ENCODE measurements around the gene WDR90. TPM values are rescaled to one million over a fixed set of nuclear protein-coding genes. Genes with fewer than 3 reads are reported as not detected.

The WDR90 gene
- total and polyA plus RNA-seq, 10 of the 15 experiments (the other 5 are each of a cell fraction or from before 2014, with no cell fraction given) = 2.0 to 65.0 (median 16.7) TPM

DNA sequence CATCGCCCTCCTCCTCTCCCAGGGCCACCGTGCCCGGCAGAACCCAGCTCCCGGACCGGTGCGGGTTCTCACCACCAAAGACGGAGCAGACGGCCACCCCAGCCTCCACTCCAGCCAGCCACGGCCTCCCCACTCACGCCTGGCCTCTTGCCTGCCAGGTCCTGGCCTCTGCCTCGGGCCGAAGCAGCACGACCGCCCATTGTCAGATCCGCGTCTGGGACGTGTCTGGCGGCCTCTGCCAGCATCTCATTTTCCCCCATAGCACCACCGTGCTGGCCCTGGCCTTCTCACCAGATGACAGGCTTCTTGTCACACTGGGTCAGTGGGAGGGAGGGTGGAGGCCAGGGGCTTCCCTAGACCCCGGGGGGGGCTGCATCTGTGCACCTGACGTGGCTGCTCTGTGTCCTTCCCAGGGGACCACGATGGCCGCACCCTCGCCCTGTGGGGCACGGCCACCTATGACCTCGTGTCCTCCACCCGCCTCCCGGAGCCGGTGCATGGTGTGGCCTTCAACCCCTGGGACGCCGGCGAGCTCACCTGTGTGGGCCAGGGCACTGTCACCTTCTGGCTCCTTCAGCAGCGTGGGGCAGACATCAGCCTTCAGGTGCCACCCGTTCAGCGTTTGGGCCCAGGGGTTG, 12.1 kb downstream of the WDR90 start:
- WGBS (ENCODE audit: insufficient coverage, insufficient replicate concordance, low lambda C conversion rate, missing lambda C conversion rate) = 90% methylated on average over 29 of the region's 35 CpGs
- Histone ChIP-seq H4K20me1 (ENCODE audit: control insufficient read depth, insufficient read depth) (no peaks in the 10 kb centered on the region), H3K4me3 (no peak overlapping the region), H3K4me2 (ENCODE audit: control insufficient read depth, insufficient read depth) (peak overlapping the region; percentile 33; the same call in 1 of the 2 replicates), H3K27ac (ENCODE audit: control insufficient read depth, insufficient read depth) (no peak overlapping the region), H3K27me3 (replicated peaks in 1 of 2; ENCODE audit: control insufficient read depth in 2 of 2, insufficient read depth in 2 of 2, low read length in 1 of 2) (no peaks in the 10 kb centered on the region), H3K79me2 (ENCODE audit: control insufficient read depth, insufficient read depth, low read length) (no peaks in the 10 kb centered on the region), H3K9ac (ENCODE audit: control insufficient read depth, insufficient read depth, low read length) (no peak overlapping the region), H3K9me3 (replicated peaks; ENCODE audit: control insufficient read depth, insufficient read depth, low read length) (no peaks in the 10 kb centered on the region), H2AFZ (ENCODE audit: control insufficient read depth, low read depth, low read length) (peak overlapping the region; percentile 60), H3K4me1 (ENCODE audit: control insufficient read depth, insufficient read depth, low read length) (peaks cover 3% of the 10 kb centered on the region; the same call in 1 of the 2 replicates), H3K36me3 (ENCODE audit: control insufficient read depth in 2 of 2, insufficient read depth in 2 of 2, low read length in 1 of 2) (no peaks in the 10 kb centered on the region; a peak in 2 of 4 replicates)
- ChIA-PET CTCF (interaction anchor here (0.9 to 2.0 kb wide), 3 partner anchors 13 to 25 kb away, joined by 3 to 7 read pairs (median 4); partner anchors contain the start of gene METTL26), SMC1A (ENCODE audit: uncharacterized antibody, unreplicated experiment) (interaction anchor here (0.9 kb wide), 1 partner anchor 59 kb away, joined by 4 read pairs; the partner anchor contains the start of gene ANTKMT), POLR2A (no interaction called here), RAD21 (ENCODE audit: unreplicated experiment) (interaction anchor here (1.0 kb wide), 1 partner anchor 13 kb away, joined by 7 read pairs; no protein-coding TSS in a partner anchor)
- DNase-seq (ENCODE audit: low read depth, low spot score) (no peak), FAIRE-seq (no peak), ATAC-seq (no peak)
- no TSS peak for BruUV-seq (replicated peaks)
- TF ChIP-seq ATF7 (IDR thresholded peaks at IDR 0.05; ENCODE audit: low read depth) (no peak), MTA2 (IDR thresholded peaks at IDR 0.05; ENCODE audit: low read depth) (no peak), LARP7 (IDR thresholded peaks at IDR 0.05) (peak; percentile 41; the same call in 1 of the 2 replicates), EP300 (IDR thresholded peaks at IDR 0.05; ENCODE audit: borderline replicate concordance in 1 of 2, control insufficient read depth in 1 of 2, low read depth in 2 of 2, low read length in 2 of 2) (no peak), MTA3 (IDR thresholded peaks at IDR 0.05; ENCODE audit: borderline replicate concordance, low read length) (no peak), IKZF1 (conservative IDR thresholded peaks at IDR 0.05) (0 out of 2 replicates have a peak, but pooled peaks have one; percentile 8)
- TF ChIP-seq, protein P1, sequence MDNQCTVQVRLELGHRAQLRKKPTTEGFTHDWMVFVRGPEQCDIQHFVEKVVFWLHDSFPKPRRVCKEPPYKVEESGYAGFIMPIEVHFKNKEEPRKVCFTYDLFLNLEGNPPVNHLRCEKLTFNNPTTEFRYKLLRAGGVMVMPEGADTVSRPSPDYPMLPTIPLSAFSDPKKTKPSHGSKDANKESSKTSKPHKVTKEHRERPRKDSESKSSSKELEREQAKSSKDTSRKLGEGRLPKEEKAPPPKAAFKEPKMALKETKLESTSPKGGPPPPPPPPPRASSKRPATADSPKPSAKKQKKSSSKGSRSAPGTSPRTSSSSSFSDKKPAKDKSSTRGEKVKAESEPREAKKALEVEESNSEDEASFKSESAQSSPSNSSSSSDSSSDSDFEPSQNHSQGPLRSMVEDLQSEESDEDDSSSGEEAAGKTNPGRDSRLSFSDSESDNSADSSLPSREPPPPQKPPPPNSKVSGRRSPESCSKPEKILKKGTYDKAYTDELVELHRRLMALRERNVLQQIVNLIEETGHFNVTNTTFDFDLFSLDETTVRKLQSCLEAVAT (IDR thresholded peaks at IDR 0.05) = no peak
- TF ChIP-seq, protein P2, sequence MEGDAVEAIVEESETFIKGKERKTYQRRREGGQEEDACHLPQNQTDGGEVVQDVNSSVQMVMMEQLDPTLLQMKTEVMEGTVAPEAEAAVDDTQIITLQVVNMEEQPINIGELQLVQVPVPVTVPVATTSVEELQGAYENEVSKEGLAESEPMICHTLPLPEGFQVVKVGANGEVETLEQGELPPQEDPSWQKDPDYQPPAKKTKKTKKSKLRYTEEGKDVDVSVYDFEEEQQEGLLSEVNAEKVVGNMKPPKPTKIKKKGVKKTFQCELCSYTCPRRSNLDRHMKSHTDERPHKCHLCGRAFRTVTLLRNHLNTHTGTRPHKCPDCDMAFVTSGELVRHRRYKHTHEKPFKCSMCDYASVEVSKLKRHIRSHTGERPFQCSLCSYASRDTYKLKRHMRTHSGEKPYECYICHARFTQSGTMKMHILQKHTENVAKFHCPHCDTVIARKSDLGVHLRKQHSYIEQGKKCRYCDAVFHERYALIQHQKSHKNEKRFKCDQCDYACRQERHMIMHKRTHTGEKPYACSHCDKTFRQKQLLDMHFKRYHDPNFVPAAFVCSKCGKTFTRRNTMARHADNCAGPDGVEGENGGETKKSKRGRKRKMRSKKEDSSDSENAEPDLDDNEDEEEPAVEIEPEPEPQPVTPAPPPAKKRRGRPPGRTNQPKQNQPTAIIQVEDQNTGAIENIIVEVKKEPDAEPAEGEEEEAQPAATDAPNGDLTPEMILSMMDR (IDR thresholded peaks at IDR 0.05 in 2 of 3, conservative IDR thresholded peaks at IDR 0.05 in 1 of 3; ENCODE audit: control insufficient read depth in 2 of 3, extremely low read depth in 1 of 3, insufficient read depth in 1 of 3, low read depth in 3 of 3, low read length in 3 of 3) = 0 out of 6 replicates have a peak, but pooled peaks of 1 of the 3 experiments have one; percentile 12
- in situ Hi-C loops (cut with MboI) (loop anchor here (10.0 kb wide), 1 partner anchor 267 kb away; the partner anchor contains the start of gene NME4), intact Hi-C loops (cut with micrococcal nuclease; ENCODE audit: unreplicated experiment) (loop anchor here (10.0 kb wide), 1 partner anchor 267 kb away; the partner anchor contains the start of gene NME4)
